GM12878 (cell line): ENCODE results near the gene GBA2.

ENCODE experiments used
- BRCA1 ChIP-seq: IDR thresholded peaks from 2 replicates; pipeline ENCODE4 v1.6.1; 2011; ENCODE audit warnings: low read depth, low read length, improper control_type of control experiment
- CEBPB ChIP-seq, 2 experiments: fragments of 150-350 bp in 1 of 2; IDR thresholded peaks; 2 replicates each; pipeline ENCODE4 v1.6.1; 2012 to 2014; ENCODE audit warnings: low read depth in 2 of 2, low read length in 2 of 2, borderline replicate concordance in 1 of 2, inconsistent platforms in 1 of 2
- NRF1 ChIP-seq: conservative IDR thresholded peaks from 2 replicates; pipeline ENCODE4 v1.6.1; 2011; ENCODE audit warnings: mild to moderate bottlenecking, low read depth, low read length, improper control_type of control experiment
- POLR2AphosphoS5 ChIP-seq: IDR thresholded peaks from 2 replicates; pipeline ENCODE4 v1.6.1; 2011; ENCODE audit warnings: mild to moderate bottlenecking, low read length, inconsistent platforms
- RAD51 ChIP-seq: fragments of 450-650 bp; IDR thresholded peaks from 2 replicates; pipeline ENCODE4 v1.6.1; 2016; ENCODE audit warnings: moderate library complexity, mild to moderate bottlenecking, inconsistent platforms
- SRF ChIP-seq, 2 experiments: IDR thresholded peaks; 2 replicates each; pipeline ENCODE4 v1.6.1; 2011; ENCODE audit warnings: low read depth in 2 of 2, low read length in 2 of 2, mild to moderate bottlenecking in 1 of 2, moderate library complexity in 1 of 2
- YY1 ChIP-seq: IDR thresholded peaks from 2 replicates; pipeline ENCODE4 v1.6.1; 2011; ENCODE audit warnings: low read depth, mild to moderate bottlenecking, low read length
- TF ChIP-seq, protein P1 (sequence below), 3 experiments: IDR thresholded peaks in 2 of 3; conservative IDR thresholded peaks in 1 of 3; 2 replicates each; pipeline ENCODE4 v1.5.1; 2011; ENCODE audit warnings: low read depth in 3 of 3, low read length in 3 of 3, mild to moderate bottlenecking in 3 of 3, control low read depth in 2 of 3, moderate library complexity in 2 of 3, inconsistent platforms in 1 of 3, mixed read lengths in 1 of 3; ENCODE audit not compliant: control insufficient read depth in 2 of 3, insufficient read depth in 1 of 3; ENCODE audit errors: extremely low read depth in 1 of 3
- TF ChIP-seq, protein P2 (sequence below): IDR thresholded peaks from 2 replicates; pipeline ENCODE4 v1.6.1; 2012; ENCODE audit warnings: mild to moderate bottlenecking, low read depth, low read length

DNA sequence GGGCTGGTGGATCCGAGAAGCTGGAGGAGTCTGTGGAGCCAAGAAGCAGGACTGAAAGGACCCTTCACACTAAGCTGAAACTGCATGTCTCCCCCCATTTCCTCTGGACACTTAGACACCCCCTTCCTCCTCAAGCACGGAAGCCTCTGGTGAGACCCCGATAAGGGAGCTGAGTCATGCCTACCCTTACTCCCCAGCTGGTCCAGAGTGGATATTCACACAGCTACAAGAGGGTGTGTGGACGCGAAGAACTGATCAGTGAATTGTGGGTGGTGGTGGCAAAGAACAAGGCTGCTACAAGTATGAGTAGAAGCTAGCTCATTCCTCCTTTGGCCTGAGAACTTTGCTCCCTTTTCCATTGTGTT is 21.4 kb downstream of the GBA2 start:
- TF ChIP-seq, protein P1, sequence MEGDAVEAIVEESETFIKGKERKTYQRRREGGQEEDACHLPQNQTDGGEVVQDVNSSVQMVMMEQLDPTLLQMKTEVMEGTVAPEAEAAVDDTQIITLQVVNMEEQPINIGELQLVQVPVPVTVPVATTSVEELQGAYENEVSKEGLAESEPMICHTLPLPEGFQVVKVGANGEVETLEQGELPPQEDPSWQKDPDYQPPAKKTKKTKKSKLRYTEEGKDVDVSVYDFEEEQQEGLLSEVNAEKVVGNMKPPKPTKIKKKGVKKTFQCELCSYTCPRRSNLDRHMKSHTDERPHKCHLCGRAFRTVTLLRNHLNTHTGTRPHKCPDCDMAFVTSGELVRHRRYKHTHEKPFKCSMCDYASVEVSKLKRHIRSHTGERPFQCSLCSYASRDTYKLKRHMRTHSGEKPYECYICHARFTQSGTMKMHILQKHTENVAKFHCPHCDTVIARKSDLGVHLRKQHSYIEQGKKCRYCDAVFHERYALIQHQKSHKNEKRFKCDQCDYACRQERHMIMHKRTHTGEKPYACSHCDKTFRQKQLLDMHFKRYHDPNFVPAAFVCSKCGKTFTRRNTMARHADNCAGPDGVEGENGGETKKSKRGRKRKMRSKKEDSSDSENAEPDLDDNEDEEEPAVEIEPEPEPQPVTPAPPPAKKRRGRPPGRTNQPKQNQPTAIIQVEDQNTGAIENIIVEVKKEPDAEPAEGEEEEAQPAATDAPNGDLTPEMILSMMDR (IDR thresholded peaks at IDR 0.05 in 2 of 3, conservative IDR thresholded peaks at IDR 0.05 in 1 of 3; ENCODE audit: control insufficient read depth in 2 of 3, extremely low read depth in 1 of 3, insufficient read depth in 1 of 3, low read depth in 3 of 3, low read length in 3 of 3), result no peak
- TF ChIP-seq CEBPB (IDR thresholded peaks at IDR 0.05; ENCODE audit: borderline replicate concordance in 1 of 2, low read depth in 2 of 2, low read length in 2 of 2) (no peak), YY1 (no peak), POLR2AphosphoS5 (no peak), SRF (IDR thresholded peaks at IDR 0.05; ENCODE audit: low read depth in 2 of 2, low read length in 2 of 2) (no peak), BRCA1 (no peak), NRF1 (no peak), RAD51 (no peak)
- TF ChIP-seq, protein P2, sequence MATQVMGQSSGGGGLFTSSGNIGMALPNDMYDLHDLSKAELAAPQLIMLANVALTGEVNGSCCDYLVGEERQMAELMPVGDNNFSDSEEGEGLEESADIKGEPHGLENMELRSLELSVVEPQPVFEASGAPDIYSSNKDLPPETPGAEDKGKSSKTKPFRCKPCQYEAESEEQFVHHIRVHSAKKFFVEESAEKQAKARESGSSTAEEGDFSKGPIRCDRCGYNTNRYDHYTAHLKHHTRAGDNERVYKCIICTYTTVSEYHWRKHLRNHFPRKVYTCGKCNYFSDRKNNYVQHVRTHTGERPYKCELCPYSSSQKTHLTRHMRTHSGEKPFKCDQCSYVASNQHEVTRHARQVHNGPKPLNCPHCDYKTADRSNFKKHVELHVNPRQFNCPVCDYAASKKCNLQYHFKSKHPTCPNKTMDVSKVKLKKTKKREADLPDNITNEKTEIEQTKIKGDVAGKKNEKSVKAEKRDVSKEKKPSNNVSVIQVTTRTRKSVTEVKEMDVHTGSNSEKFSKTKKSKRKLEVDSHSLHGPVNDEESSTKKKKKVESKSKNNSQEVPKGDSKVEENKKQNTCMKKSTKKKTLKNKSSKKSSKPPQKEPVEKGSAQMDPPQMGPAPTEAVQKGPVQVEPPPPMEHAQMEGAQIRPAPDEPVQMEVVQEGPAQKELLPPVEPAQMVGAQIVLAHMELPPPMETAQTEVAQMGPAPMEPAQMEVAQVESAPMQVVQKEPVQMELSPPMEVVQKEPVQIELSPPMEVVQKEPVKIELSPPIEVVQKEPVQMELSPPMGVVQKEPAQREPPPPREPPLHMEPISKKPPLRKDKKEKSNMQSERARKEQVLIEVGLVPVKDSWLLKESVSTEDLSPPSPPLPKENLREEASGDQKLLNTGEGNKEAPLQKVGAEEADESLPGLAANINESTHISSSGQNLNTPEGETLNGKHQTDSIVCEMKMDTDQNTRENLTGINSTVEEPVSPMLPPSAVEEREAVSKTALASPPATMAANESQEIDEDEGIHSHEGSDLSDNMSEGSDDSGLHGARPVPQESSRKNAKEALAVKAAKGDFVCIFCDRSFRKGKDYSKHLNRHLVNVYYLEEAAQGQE, result no peak
